Tibial nerve (tissue), 3 donors: ENCODE results near the gene ETS2.

Experiments used
- POLR2A ChIP-seq, 2 donors: fragments of 450-650 bp; IDR thresholded peaks; one replicate each; pipeline ENCODE4 v1.6.1; 2017; ENCODE audit warnings: antibody characterized with exemption in 2 of 2, mild to moderate bottlenecking in 2 of 2, moderate library complexity in 2 of 2
- TF ChIP-seq, protein P1 (sequence below), 5 experiments: fragments of 200-600 bp in 3 of 5; fragments of 450-650 bp in 2 of 5; sonication (generic) in 3 of 5; IDR thresholded peaks; one replicate each; pipeline ENCODE4 v1.5.1; 2016 to 2019; ENCODE audit warnings: antibody characterized with exemption in 5 of 5, mild to moderate bottlenecking in 3 of 5, moderate library complexity in 2 of 5

DNA sequence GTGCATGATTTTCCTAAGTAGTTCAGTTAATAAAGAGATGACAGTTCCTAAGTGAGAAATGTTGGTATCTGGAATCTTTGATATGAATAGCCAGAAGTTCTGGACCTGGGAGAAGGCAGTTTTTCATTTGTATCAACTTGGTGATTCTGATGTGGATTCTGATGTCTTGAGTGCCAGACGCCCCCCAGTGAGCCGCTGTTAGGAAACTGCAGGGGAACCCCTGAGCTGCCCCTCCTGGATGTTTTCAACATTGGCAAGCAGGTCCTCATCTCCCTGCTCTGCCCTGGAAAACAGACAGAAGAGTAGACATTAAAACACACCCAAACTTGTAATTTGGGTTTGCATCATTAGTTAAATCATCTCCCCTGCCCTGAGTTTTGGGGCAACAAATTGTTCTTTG, 7.4 kb downstream of the ETS2 start:
- TF ChIP-seq, protein P1, sequence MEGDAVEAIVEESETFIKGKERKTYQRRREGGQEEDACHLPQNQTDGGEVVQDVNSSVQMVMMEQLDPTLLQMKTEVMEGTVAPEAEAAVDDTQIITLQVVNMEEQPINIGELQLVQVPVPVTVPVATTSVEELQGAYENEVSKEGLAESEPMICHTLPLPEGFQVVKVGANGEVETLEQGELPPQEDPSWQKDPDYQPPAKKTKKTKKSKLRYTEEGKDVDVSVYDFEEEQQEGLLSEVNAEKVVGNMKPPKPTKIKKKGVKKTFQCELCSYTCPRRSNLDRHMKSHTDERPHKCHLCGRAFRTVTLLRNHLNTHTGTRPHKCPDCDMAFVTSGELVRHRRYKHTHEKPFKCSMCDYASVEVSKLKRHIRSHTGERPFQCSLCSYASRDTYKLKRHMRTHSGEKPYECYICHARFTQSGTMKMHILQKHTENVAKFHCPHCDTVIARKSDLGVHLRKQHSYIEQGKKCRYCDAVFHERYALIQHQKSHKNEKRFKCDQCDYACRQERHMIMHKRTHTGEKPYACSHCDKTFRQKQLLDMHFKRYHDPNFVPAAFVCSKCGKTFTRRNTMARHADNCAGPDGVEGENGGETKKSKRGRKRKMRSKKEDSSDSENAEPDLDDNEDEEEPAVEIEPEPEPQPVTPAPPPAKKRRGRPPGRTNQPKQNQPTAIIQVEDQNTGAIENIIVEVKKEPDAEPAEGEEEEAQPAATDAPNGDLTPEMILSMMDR (IDR thresholded peaks at IDR 0.05), result no peak
- no peak for TF ChIP-seq POLR2A (IDR thresholded peaks at IDR 0.05)
